ENCODE measurements around the gene FAM3A. TPM values are rescaled to one million over a fixed set of nuclear protein-coding genes. Genes with fewer than 3 reads are reported as not detected.

FAM3A gene
- total and polyA plus RNA-seq, 9 of the 15 experiments (the other 6 are each of a cell fraction or from before 2014, with no cell fraction given), result 0.75 to 70.6 (median 27.0) TPM

GRCh38 chrX:154464806-154465365 lies 51.1 kb downstream of the FAM3A start:
- Histone ChIP-seq H4K20me1 (replicated peaks; ENCODE audit: control insufficient read depth, insufficient read depth, low read length) (no peaks in the 10 kb centered on the region), H2AFZ (ENCODE audit: low read depth, low read length) (no peak overlapping the region), H3K9me3 (replicated peaks; ENCODE audit: control insufficient read depth, insufficient read depth, low read depth, low read length) (no peaks in the 10 kb centered on the region), H3K4me3 (no peak overlapping the region), H3K9ac (ENCODE audit: insufficient read depth in 1 of 2, low read depth in 2 of 2, low read length in 2 of 2) (no peak overlapping the region), H3K27me3 (ENCODE audit: control insufficient read depth in 2 of 2, insufficient read depth in 2 of 2, low read length in 2 of 2) (no peaks in the 10 kb centered on the region), H3K9me1 (ENCODE audit: control insufficient read depth, insufficient read depth, low read length) (no peaks in the 10 kb centered on the region), H3K27ac (ENCODE audit: extremely low read depth, low read depth, low read length) (no peak overlapping the region), H3K79me2 (ENCODE audit: control insufficient read depth, insufficient read depth, low read length) (peaks cover 13% of the 10 kb centered on the region; the same call in 2 of the 3 replicates), H3K4me1 (replicated peaks in 1 of 2; ENCODE audit: control insufficient read depth in 2 of 2, insufficient read depth in 2 of 2, low read length in 2 of 2) (peaks cover 0 to 29% of the 10 kb centered on the region in 2 experiments; a peak in 2 of 5 replicates), H3K4me2 (ENCODE audit: insufficient read depth, low read length) (no peak overlapping the region), H3K36me3 (ENCODE audit: control insufficient read depth, insufficient read depth, low read length) (peaks cover 87% of the 10 kb centered on the region; the same call in 2 of the 3 replicates)
- ATAC-seq (no peak), FAIRE-seq (no peak), DNase-seq (ENCODE audit: extremely low read depth in 1 of 4, low spot score in 3 of 4) (no peak)
- ChIA-PET POLR2A (interaction anchor here (1.2 to 2.0 kb wide), 3 partner anchors 9 to 12 kb away, joined by 3 to 6 read pairs (median 5); no protein-coding TSS in a partner anchor), CTCF (ENCODE audit: low intra/inter-chr PET ratio) (no interaction called here)
- 98% methylated on average over 7 of the region's 28 CpGs for WGBS (ENCODE audit: insufficient coverage, low coverage, missing lambda C conversion rate)
- no TSS peak for BruUV-seq (replicated peaks)
- in situ Hi-C loops (cut with MboI) (no loop called here), intact Hi-C loops (cut with micrococcal nuclease) (no loop called here)
- TF ChIP-seq ZNF263 (CRISPR knock-in tag; IDR thresholded peaks at IDR 0.05; ENCODE audit: borderline replicate concordance), result no peak
- no peak for TF ChIP-seq RHOXF2B (CRISPR knock-in tag; conservative IDR thresholded peaks at IDR 0.05)
- TF ChIP-seq PHF21A (IDR thresholded peaks at IDR 0.05; ENCODE audit: borderline replicate concordance, low read depth), result no peak
- no peak for TF ChIP-seq NONO (IDR thresholded peaks at IDR 0.05; ENCODE audit: low read depth in 2 of 2, low read length in 1 of 2)
- no peak for TF ChIP-seq MAFK (IDR thresholded peaks at IDR 0.05; ENCODE audit: low read length)
- TF ChIP-seq ZNF780A (CRISPR knock-in tag; IDR thresholded peaks at IDR 0.05), result no peak
- TF ChIP-seq MAZ (CRISPR knock-in tag; conservative IDR thresholded peaks at IDR 0.05 in 1 of 2, IDR thresholded peaks at IDR 0.05 in 1 of 2), result no peak
- TF ChIP-seq ZNF280B (CRISPR knock-in tag; IDR thresholded peaks at IDR 0.05), result no peak
- no peak for TF ChIP-seq BRF2 (IDR thresholded peaks at IDR 0.05; ENCODE audit: borderline replicate concordance, insufficient read depth, insufficient read length)
- no peak for TF ChIP-seq KLF1 (tag; IDR thresholded peaks at IDR 0.05)
- TF ChIP-seq HDAC6 (IDR thresholded peaks at IDR 0.05; ENCODE audit: low read depth, low read length), result no peak
- no peak for TF ChIP-seq POLR2A (conservative IDR thresholded peaks at IDR 0.05)
- TF ChIP-seq TAF9B (IDR thresholded peaks at IDR 0.05; ENCODE audit: partially characterized antibody), result no peak
- TF ChIP-seq HEY1 (CRISPR knock-in tag; IDR thresholded peaks at IDR 0.05; ENCODE audit: borderline replicate concordance), result no peak
- no peak for TF ChIP-seq MYBL2 (IDR thresholded peaks at IDR 0.05; ENCODE audit: low read depth)
- no peak for TF ChIP-seq MYBL2 (CRISPR knock-in tag; IDR thresholded peaks at IDR 0.05; ENCODE audit: borderline replicate concordance)
